Activated CD8-positive, alpha-beta T cell treated with anti-CD3 and anti-CD28 coated beads for 36 hours (primary cell): Measurements from ENCODE around the gene AUTS2. TPM values are rescaled to one million over a fixed set of nuclear protein-coding genes. Genes with fewer than 3 reads are reported as not detected.

ENCODE experiments used
- ATAC-seq: fragments of 200-7000 bp; cut with Tn5 transposase; one replicate; pipeline ENCODE4 v1.10.0; 2021; ENCODE audit warnings: mild to moderate bottlenecking, moderate library complexity
- CTCF ChIA-PET: fragments of 350-600 bp; sonication (Branson Sonifier 250); formaldehyde crosslinking; loops from one replicate; lab custom pipeline; 2021; ENCODE audit warnings: antibody characterized with exemption; lab: Charles Lee
- POLR2A ChIA-PET: fragments of 350-600 bp; sonication (Branson Sonifier 250); formaldehyde crosslinking; loops from one replicate; lab custom pipeline; 2021; ENCODE audit warnings: antibody characterized with exemption; lab: Charles Lee
- DNase-seq: peaks from one replicate; pipeline ENCODE4 v3.0.0-alpha.2; 2020
- H3K27ac Mint-ChIP-seq: one replicate; pipeline ENCODE4 v1.8.0; 2021; ENCODE audit warnings: mild to moderate bottlenecking, mixed read lengths
- H3K27me3 Mint-ChIP-seq: one replicate; pipeline ENCODE4 v1.8.0; 2021; ENCODE audit warnings: mixed read lengths
- H3K36me3 Mint-ChIP-seq: one replicate; pipeline ENCODE4 v1.8.0; 2021; ENCODE audit warnings: low read depth, mixed read lengths
- H3K4me1 Mint-ChIP-seq: one replicate; pipeline ENCODE4 v1.8.0; 2021; ENCODE audit warnings: low read depth, mixed read lengths
- H3K4me3 Mint-ChIP-seq: one replicate; pipeline ENCODE4 v1.8.0; 2021; ENCODE audit warnings: mild to moderate bottlenecking, moderate library complexity, mixed read lengths
- H3K9me3 Mint-ChIP-seq: one replicate; pipeline ENCODE4 v1.8.0; 2021; ENCODE audit warnings: mixed read lengths
- CTCF ChIP-seq: fragments of 200-600 bp; IDR thresholded peaks from one replicate; pipeline ENCODE4 v1.8.0; 2022; ENCODE audit warnings: antibody characterized with exemption, mild to moderate bottlenecking
- intact Hi-C: fragments of 100-400 bp; cut with micrococcal nuclease; formaldehyde crosslinking; loops from one replicate; pipeline ENCODE4 v1.10.0; 2022
- total RNA-seq, 2 experiments: library from RNA; stranded (reverse); gene quantifications; one replicate each; pipeline ENCODE4 v1.2.3, GENCODE V29; 2021

AUTS2 gene
- total RNA-seq, 2 experiments from 2014 or later, result 3.1 to 3.3 TPM

GRCh38 chr7:70334295-70334694 lies 736.0 kb downstream of the AUTS2 start:
- peaks cover 4% of the 10 kb centered on the region for H3K27me3 Mint-ChIP-seq
- intact Hi-C loops, result no loop called here
- no peak overlapping the region for H3K4me3 Mint-ChIP-seq
- no peak overlapping the region for H3K27ac Mint-ChIP-seq
- H3K4me1 Mint-ChIP-seq, result peaks cover 10% of the 10 kb centered on the region
- no peak for TF ChIP-seq CTCF
- no peaks in the 10 kb centered on the region for H3K36me3 Mint-ChIP-seq
- ATAC-seq, result no peak
- ChIA-PET CTCF (no interaction called here), POLR2A (no interaction called here)
- no peaks in the 10 kb centered on the region for H3K9me3 Mint-ChIP-seq
- no peak for DNase-seq

- ATAC-seq (peak; percentile 70), DNase-seq (peak; percentile 23)
- Mint-ChIP-seq H3K27ac (no peak overlapping the region), H3K9me3 (no peaks in the 10 kb centered on the region), H3K36me3 (no peaks in the 10 kb centered on the region), H3K4me1 (peaks cover 10% of the 10 kb centered on the region), H3K27me3 (peaks cover 4% of the 10 kb centered on the region), H3K4me3 (no peak overlapping the region)
- ChIA-PET CTCF (no interaction called here), POLR2A (no interaction called here)
- TF ChIP-seq CTCF, result no peak
- intact Hi-C loops, result no loop called here
Measured at GRCh38 chr7:70334871-70335270, 736.6 kb downstream of the AUTS2 start.

- DNase-seq, result no peak
- Mint-ChIP-seq H3K4me3 (no peak overlapping the region), H3K27ac (no peak overlapping the region)
Measured at GRCh38 chr7:70336536-70336935, 738.3 kb downstream of the AUTS2 start.

GRCh38 chr7:70338015-70338414 lies 739.7 kb downstream of the AUTS2 start:
- Mint-ChIP-seq H3K27ac (no peak overlapping the region), H3K27me3 (peaks cover under 1% of the 10 kb centered on the region), H3K4me3 (no peak overlapping the region), H3K36me3 (no peaks in the 10 kb centered on the region), H3K4me1 (peaks cover 10% of the 10 kb centered on the region), H3K9me3 (no peaks in the 10 kb centered on the region)
- ChIA-PET CTCF (no interaction called here), POLR2A (no interaction called here)
- DNase-seq (no peak), ATAC-seq (no peak)
- no peak for TF ChIP-seq CTCF
- intact Hi-C loops, result no loop called here

More at GRCh38 chr7:70336536-70336935, 738.3 kb downstream of the AUTS2 start:
- no peak for TF ChIP-seq CTCF
- no peaks in the 10 kb centered on the region for H3K9me3 Mint-ChIP-seq
- ChIA-PET CTCF (no interaction called here), POLR2A (no interaction called here)
- peaks cover 10% of the 10 kb centered on the region for H3K4me1 Mint-ChIP-seq
- ATAC-seq, result no peak
- H3K36me3 Mint-ChIP-seq, result no peaks in the 10 kb centered on the region
- intact Hi-C loops, result no loop called here
- H3K27me3 Mint-ChIP-seq, result peaks cover 4% of the 10 kb centered on the region

GRCh38 chr7:70340236-70340635 lies 742.0 kb downstream of the AUTS2 start:
- no peak overlapping the region for H3K4me3 Mint-ChIP-seq
- ChIA-PET CTCF (interaction anchor here (0.6 kb wide), 1 partner anchor 487 kb away, joined by 3 read pairs; no protein-coding TSS in a partner anchor), POLR2A (no interaction called here)
- ATAC-seq (no peak), DNase-seq (no peak)
- no peaks in the 10 kb centered on the region for H3K36me3 Mint-ChIP-seq
- H3K9me3 Mint-ChIP-seq, result no peaks in the 10 kb centered on the region
- no peak for TF ChIP-seq CTCF
- H3K4me1 Mint-ChIP-seq, result peaks cover 2% of the 10 kb centered on the region
- intact Hi-C loops, result no loop called here
- no peaks in the 10 kb centered on the region for H3K27me3 Mint-ChIP-seq
- H3K27ac Mint-ChIP-seq, result no peak overlapping the region
